BJ (cell line): Measurements from ENCODE around the gene C5AR2. TPM values are rescaled to one million over a fixed set of nuclear protein-coding genes. Genes with fewer than 3 reads are reported as not detected.

Experiments used
- CTCF ChIA-PET: fragments of 350-600 bp; formaldehyde crosslinking; extraction: SDS; loops from one replicate; lab custom pipeline; 2021; ENCODE audit warnings: antibody characterized with exemption, inconsistent platforms; lab: Yijun Ruan, JAX
- POLR2A ChIA-PET: fragments of 300-600 bp; sonication (Branson Sonifier 250); formaldehyde crosslinking; extraction: SDS; loops from one replicate; lab custom pipeline; 2021; ENCODE audit warnings: antibody characterized with exemption; lab: Charles Lee
- DNase-seq: peaks from one replicate; pipeline ENCODE4 v3.0.0-alpha.2; 2011; ENCODE audit warnings: low read depth
- H3K27me3 ChIP-seq: 2 replicates; pipeline ENCODE4 v1.6.0; 2011; ENCODE audit warnings: low read length; ENCODE audit not compliant: control insufficient read depth, insufficient read depth
- H3K36me3 ChIP-seq: 2 replicates; pipeline ENCODE4 v1.5.1; 2011; ENCODE audit warnings: low read length; ENCODE audit not compliant: control insufficient read depth, insufficient read depth
- H3K4me3 ChIP-seq: 2 replicates; pipeline ENCODE4 v1.5.1; 2011; ENCODE audit warnings: low read depth, mild to moderate bottlenecking, control low read depth, low read length
- polyA plus RNA-seq: library from polyadenylated mRNA; depleted of rRNA; stranded (reverse); fragments of >200 nt; gene quantifications from 2 replicates; pipeline ENCODE4 v1.2.3, GENCODE V29; 2011
- TF ChIP-seq, protein P1 (sequence below): IDR thresholded peaks from 2 replicates; pipeline ENCODE4 v1.5.1; 2011; ENCODE audit warnings: low read depth, mild to moderate bottlenecking, control low read depth, inconsistent platforms, low read length, moderate library complexity; ENCODE audit not compliant: insufficient read depth

Gene C5AR2
- polyA plus RNA-seq, 1 experiment: not detected

DNA sequence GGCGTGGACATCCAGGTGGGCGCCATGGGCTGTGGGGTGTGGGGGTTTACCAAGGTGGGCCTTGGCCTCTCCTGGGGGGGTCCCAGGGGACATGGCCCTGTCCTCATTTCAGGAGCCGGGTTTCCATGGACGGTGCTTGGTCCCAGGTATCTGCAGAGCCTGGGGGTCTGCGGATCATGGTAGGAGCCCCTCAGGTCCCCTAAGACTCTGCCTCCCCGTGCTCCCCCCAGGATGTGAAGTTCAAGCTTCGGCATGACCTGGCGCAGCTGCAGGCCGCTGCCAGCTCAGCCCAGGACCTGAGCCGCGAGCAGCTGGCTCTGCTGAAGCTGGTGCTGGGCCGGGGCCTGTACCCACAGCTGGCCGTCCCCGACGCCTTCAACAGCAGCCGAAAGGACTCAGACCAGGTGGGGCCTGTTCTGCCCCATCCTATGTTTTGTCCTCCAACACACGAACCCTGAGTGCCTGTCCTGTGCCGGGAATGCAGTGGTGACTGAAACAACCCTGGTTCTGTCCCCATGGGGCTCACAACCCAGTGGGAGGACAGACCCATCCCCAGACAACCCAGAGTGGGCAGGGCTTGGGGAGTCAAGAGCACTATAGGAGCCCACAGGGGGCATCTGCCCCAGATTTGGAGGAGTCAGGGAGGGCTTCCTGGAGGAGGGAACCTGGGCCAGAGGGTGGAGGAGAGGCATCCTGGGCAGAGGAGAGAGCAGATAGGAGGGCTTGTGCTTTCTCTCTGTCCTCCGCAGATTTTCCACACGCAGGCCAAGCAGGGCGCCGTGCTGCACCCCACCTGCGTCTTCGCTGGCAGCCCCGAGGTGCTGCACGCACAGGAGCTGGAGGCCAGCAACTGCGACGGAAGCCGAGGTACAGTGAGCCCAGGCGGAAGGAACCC, 44.0 kb downstream of the C5AR2 start:
- POLR2A ChIA-PET: no interaction called here
- Histone ChIP-seq H3K4me3 (no peak overlapping the region), H3K27me3 (no peaks in the 10 kb centered on the region), H3K36me3 (peaks cover 58% of the 10 kb centered on the region)
- CTCF ChIA-PET: interaction anchor here (1.0 to 2.1 kb wide), 2 partner anchors 16 to 27 kb away, joined by 4 to 6 read pairs; partner anchors contain the start of gene DHX34
- TF ChIP-seq, protein P1, sequence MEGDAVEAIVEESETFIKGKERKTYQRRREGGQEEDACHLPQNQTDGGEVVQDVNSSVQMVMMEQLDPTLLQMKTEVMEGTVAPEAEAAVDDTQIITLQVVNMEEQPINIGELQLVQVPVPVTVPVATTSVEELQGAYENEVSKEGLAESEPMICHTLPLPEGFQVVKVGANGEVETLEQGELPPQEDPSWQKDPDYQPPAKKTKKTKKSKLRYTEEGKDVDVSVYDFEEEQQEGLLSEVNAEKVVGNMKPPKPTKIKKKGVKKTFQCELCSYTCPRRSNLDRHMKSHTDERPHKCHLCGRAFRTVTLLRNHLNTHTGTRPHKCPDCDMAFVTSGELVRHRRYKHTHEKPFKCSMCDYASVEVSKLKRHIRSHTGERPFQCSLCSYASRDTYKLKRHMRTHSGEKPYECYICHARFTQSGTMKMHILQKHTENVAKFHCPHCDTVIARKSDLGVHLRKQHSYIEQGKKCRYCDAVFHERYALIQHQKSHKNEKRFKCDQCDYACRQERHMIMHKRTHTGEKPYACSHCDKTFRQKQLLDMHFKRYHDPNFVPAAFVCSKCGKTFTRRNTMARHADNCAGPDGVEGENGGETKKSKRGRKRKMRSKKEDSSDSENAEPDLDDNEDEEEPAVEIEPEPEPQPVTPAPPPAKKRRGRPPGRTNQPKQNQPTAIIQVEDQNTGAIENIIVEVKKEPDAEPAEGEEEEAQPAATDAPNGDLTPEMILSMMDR: no peak
- no peak for DNase-seq

DNA sequence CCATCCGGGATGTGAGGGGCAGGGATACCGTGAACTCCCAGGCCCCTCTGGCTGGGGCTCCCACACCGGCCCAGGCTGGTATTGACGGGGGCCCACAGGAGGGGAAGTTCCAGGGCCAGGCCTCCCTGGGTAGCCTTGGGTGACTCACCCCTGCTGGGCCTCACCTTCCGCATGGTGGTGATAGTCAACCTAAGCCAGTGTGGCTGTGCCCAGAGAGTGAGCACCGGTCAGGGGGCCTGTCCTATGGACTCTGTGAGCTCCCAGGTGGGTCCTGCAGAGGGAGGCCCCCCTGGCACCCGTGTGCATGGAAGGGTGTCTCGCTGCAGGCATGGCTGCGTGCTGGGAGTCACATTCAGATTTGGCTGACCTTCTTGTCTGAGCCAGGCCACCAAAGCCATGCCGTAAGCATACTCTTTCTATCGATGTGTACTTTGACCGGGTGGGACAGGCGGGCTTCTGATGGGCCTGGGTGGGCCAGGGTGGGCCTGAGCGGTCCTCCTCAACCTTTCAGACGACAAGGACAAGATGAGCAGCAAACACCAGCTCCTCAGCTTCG, 44.7 kb downstream of the C5AR2 start:
- H3K36me3 ChIP-seq: peaks cover 59% of the 10 kb centered on the region
- ChIA-PET CTCF (interaction anchor here (2.1 kb wide), 1 partner anchor 28 kb away, joined by 6 read pairs; the partner anchor contains the start of gene DHX34), POLR2A (no interaction called here)
- H3K27me3 ChIP-seq: no peaks in the 10 kb centered on the region
- TF ChIP-seq, protein P1: no peak
- no peak overlapping the region for H3K4me3 ChIP-seq
- no peak for DNase-seq

DNA sequence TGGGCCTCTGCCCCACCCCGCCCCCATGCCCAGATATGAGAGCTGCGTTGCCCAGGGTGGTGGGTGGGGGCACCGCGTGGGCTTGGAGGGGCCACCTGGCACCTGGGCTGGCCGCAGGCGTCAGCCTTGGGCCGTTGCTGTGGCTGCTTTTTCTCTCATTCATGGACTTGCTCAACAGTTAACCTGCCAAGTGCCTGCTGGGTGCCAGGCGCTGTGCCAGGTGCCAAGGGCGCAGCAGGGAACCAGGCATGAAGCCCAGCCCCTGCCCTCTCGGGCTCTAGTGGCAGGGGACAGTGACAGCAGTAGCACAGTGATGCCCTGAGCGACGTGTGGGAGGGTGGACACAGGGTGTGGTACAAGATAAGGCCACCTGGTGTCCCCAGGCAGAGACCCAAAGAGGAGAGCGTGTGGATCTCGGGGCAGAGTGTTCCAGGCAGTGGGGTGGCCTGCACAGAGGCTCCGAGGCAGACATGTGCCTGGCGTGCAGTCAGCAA, 45.3 kb downstream of the C5AR2 start:
- H3K36me3 ChIP-seq: peaks cover 62% of the 10 kb centered on the region
- no peak overlapping the region for H3K4me3 ChIP-seq
- ChIA-PET POLR2A (no interaction called here), CTCF (interaction anchor here (1.5 kb wide), 1 partner anchor 14 kb away, joined by 13 read pairs; no protein-coding TSS in a partner anchor)
- H3K27me3 ChIP-seq: no peaks in the 10 kb centered on the region
- DNase-seq: no peak
- TF ChIP-seq, protein P1: no peak

DNA sequence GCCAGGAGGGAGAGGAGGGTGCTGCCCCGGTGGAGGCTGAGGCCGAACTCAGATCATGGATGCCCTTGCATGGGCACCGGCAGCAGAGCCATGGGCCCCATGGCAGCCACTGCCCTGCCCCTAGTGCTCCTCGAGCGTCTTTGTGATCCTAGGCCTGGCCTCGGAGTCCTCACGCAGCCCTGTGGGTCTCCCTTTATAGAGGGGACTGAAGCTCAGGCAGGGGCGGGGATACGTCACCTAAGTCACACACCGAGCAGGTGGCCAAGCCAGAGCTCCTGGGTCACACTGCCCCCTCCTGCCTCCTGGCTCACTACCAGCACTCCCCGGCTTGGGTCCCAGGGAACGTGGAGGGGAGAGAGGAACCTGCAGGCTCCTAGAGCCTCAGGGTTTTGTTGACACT, 45.8 kb downstream of the C5AR2 start:
- H3K27me3 ChIP-seq: no peaks in the 10 kb centered on the region
- no peak for DNase-seq
- H3K36me3 ChIP-seq: peaks cover 59% of the 10 kb centered on the region
- ChIA-PET CTCF (interaction anchor here (1.5 kb wide), 1 partner anchor 13 kb away, joined by 13 read pairs; no protein-coding TSS in a partner anchor), POLR2A (no interaction called here)
- no peak overlapping the region for H3K4me3 ChIP-seq
- TF ChIP-seq, protein P1: no peak

DNA sequence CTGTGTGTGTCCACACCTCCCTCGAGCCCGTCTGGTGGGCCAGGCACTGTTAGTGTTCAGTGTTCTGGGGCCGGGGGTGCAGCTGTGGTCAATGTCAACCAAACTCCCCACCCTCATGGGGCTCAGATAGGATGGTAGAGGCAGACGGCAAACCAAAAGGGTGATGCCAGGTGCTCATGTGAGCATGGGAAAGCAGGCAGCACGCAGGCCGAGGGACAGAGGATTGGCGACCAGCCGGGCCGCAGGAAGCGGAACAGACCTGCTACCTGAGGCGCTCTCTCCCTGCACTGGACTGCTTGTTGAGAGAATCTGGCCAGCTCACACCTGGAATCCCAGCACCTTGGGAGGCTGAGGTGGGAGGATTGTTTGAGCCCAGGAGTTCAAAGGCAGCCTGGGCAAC, 46.3 kb downstream of the C5AR2 start:
- DNase-seq: no peak
- CTCF ChIA-PET: interaction anchor here (1.5 kb wide), 1 partner anchor 13 kb away, joined by 13 read pairs; no protein-coding TSS in a partner anchor
- no peak overlapping the region for H3K4me3 ChIP-seq
- POLR2A ChIA-PET: no interaction called here
- H3K27me3 ChIP-seq: no peaks in the 10 kb centered on the region
- TF ChIP-seq, protein P1: no peak
- peaks cover 58% of the 10 kb centered on the region for H3K36me3 ChIP-seq
